PC-9 (cell line): Measurements from ENCODE around the gene CCDC138. TPM values are rescaled to one million over a fixed set of nuclear protein-coding genes. Genes with fewer than 3 reads are reported as not detected.
"Not testable (repeated sequence)": the region's sequence is repeated elsewhere in the genome, so short reads cannot be mapped to it uniquely, and the experiment has no call there.

Source experiments
- Bru-seq: library from RNA; stranded (reverse); fragments of 400-500 nt; gene quantifications from one replicate; lab custom pipeline; 2021; lab: Mats Ljungman, UMichigan
- BruChase-seq, 2 experiments: library from RNA; stranded (reverse); fragments of 400-500 nt; gene quantifications; one replicate each; lab custom pipeline; 2021; lab: Mats Ljungman, UMichigan
- BruUV-seq: library from RNA; stranded (reverse); fragments of 400-500 nt; replicated peaks from 2 replicates; lab custom pipeline; 2021; lab: Mats Ljungman, UMichigan
- CTCF ChIA-PET: fragments of 300-600 bp; sonication (Branson Sonifier 250); formaldehyde crosslinking; loops from one replicate; lab custom pipeline; 2022; ENCODE audit warnings: antibody characterized with exemption; lab: Charles Lee
- POLR2A ChIA-PET: fragments of 300-600 bp; sonication (Branson Sonifier 250); formaldehyde crosslinking; loops from one replicate; lab custom pipeline; 2022; ENCODE audit warnings: antibody characterized with exemption; ENCODE audit not compliant: unreplicated experiment; lab: Charles Lee
- DNase-seq, 2 experiments: peaks; one replicate each; pipeline versions ENCODE4 v3.0.0 to v3.0.0-alpha.2; 2015 to 2022; ENCODE audit warnings: mixed read lengths in 1 of 2
- H2AFZ ChIP-seq: fragments of 200-600 bp; sonication (generic); 2 replicates; pipeline ENCODE4 v1.8.1; 2017; ENCODE audit warnings: antibody characterized with exemption
- H3F3A ChIP-seq: fragments of 200-600 bp; sonication (generic); 2 replicates; pipeline ENCODE4 v1.8.1; 2017; ENCODE audit warnings: antibody characterized with exemption, mild to moderate bottlenecking, low read depth; ENCODE audit not compliant: insufficient read depth
- H3K27ac ChIP-seq: fragments of 200-600 bp; sonication (generic); 2 replicates; pipeline ENCODE4 v1.6.1; 2016; ENCODE audit warnings: mixed run types
- H3K27me3 ChIP-seq: fragments of 200-600 bp; sonication (generic); 2 replicates; pipeline ENCODE4 v1.6.1; 2016; ENCODE audit warnings: low read depth, mixed run types; ENCODE audit not compliant: insufficient read depth
- H3K36me3 ChIP-seq: fragments of 200-600 bp; sonication (generic); 2 replicates; pipeline ENCODE4 v1.6.1; 2016; ENCODE audit warnings: low read depth, mixed run types
- H3K4me1 ChIP-seq: fragments of 200-600 bp; sonication (generic); replicated peaks from 2 replicates; pipeline ENCODE4 v1.6.1; 2016; ENCODE audit warnings: mixed run types; ENCODE audit not compliant: insufficient read depth
- H3K4me2 ChIP-seq: fragments of 200-600 bp; sonication (generic); 2 replicates; pipeline ENCODE4 v1.6.1; 2017; ENCODE audit warnings: mixed run types
- H3K4me3 ChIP-seq: fragments of 200-600 bp; sonication (generic); 2 replicates; pipeline ENCODE4 v1.6.1; 2016; ENCODE audit warnings: mixed run types
- H3K79me2 ChIP-seq: fragments of 200-600 bp; sonication (generic); 2 replicates; pipeline ENCODE4 v1.6.1; 2017; ENCODE audit warnings: low read depth, mixed run types
- H3K9me2 ChIP-seq: fragments of 200-600 bp; sonication (generic); 2 replicates; pipeline ENCODE4 v1.8.1; 2017; ENCODE audit warnings: mild to moderate bottlenecking; ENCODE audit not compliant: insufficient read depth
- H3K9me3 ChIP-seq: fragments of 200-600 bp; sonication (generic); 2 replicates; pipeline ENCODE4 v1.8.1; 2016; ENCODE audit warnings: low read depth; ENCODE audit not compliant: insufficient read depth
- H4K20me1 ChIP-seq: fragments of 200-600 bp; sonication (generic); 2 replicates; pipeline ENCODE4 v1.8.1; 2017; ENCODE audit not compliant: insufficient read depth
- EZH2 ChIP-seq: fragments of 200-600 bp; sonication (generic); IDR thresholded peaks from 2 replicates; pipeline ENCODE4 v1.8.0; 2017; ENCODE audit warnings: antibody characterized with exemption, low read depth
- intact Hi-C: fragments of 100-400 bp; cut with micrococcal nuclease; formaldehyde crosslinking; loops from one replicate; pipeline ENCODE4 v1.10.0; 2022; ENCODE audit not compliant: unreplicated experiment
- long read RNA-seq: library from polyadenylated mRNA; stranded (forward); transcript quantifications from one replicate; pipeline ENCODE4 v2.0.0, GENCODE V29; 2022
- total RNA-seq: library from RNA; stranded (reverse); gene quantifications from 2 replicates; pipeline ENCODE4 v1.2.3, GENCODE V29; 2021
- TF ChIP-seq, protein P1 (sequence below): fragments of 200-600 bp; sonication (generic); conservative IDR thresholded peaks from 2 replicates; pipeline ENCODE4 v1.6.1; 2017; ENCODE audit warnings: mixed run types, antibody characterized with exemption, mild to moderate bottlenecking, moderate library complexity

The CCDC138 gene, protein sequence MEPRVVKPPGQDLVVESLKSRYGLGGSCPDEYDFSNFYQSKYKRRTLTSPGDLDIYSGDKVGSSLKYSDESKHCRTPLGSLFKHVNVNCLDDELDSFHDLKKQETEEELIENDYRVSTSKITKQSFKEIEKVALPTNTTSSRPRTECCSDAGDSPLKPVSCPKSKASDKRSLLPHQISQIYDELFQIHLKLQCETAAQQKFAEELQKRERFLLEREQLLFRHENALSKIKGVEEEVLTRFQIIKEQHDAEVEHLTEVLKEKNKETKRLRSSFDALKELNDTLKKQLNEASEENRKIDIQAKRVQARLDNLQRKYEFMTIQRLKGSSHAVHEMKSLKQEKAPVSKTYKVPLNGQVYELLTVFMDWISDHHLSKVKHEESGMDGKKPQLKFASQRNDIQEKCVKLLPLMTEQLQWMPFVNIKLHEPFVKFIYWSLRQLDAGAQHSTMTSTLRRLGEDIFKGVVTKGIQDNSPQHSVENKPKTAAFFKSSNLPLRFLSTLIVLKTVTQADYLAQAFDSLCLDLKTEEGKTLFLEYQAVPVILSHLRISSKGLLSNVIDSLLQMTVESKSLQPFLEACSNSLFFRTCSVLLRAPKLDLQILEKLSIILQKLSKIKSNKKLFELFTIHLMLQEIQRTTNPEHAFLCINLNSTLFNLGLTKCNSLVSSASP
- total RNA-seq (9.5 and 10.1 TPM in 2 replicates), Bru-seq, nascent RNA (percentile 75 among the genes with signal in this experiment), BruChase-seq, experiment 1, labeled RNA remaining after a 2-hour chase (percentile 72 among the genes with signal in this experiment), BruChase-seq, experiment 2, labeled RNA remaining after a 6-hour chase (percentile 57 among the genes with signal in this experiment)
- long read RNA-seq, partial matches to known transcripts, result 1 of 7 reads
- long read RNA-seq, other reads (novel, unspliced or antisense), result 2 of 7 reads

DNA sequence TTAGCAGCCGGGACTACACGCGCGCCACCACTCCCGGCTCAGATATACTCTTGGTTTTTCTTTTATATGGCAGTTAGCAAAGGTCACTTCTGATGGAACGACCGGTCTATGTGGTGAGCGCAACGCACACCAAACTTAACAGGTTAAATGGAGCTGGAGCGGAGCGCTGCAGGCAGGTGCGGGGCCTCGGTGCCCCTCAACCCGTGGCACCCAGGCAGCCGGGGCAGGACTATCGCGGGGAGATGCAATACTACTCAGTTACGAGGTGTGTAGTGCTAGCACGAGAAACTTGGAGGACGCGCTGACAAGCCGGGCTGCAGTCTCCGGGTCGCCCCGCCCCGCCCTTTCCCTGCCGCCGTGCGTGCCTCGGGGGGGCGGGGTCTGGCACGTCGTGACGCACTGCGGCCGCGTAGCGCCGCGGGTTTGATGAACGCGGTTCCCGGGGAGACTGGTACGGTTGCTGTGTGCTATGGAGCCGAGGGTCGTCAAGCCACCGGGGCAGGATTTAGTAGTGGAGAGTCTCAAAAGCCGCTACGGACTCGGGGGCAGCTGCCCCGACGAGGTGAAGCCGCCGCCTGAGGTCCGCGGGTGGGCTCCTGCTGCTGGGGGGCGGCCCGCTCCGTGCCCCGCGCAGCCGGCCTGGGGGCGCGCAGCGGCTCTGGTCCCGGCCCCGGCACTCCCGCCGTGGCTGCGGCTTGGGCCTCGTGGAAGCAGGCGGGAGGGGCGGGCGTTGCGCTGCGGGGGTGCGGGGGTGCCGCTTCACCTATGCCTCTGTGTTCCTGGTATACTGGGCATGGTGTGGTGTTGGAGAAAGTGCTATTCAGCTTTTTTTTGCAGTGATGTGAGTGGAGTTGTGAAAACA, at the start of gene CCDC138:
Gene CCDC138, plus strand, starts transcription at position 418 of the 862 bp plus-strand sequence. Its CDS starts 52 bp downstream, at position 470.
- Histone ChIP-seq H3K9me3 (no peaks in the 10 kb centered on the region), H3K79me2 (peaks cover 14% of the 10 kb centered on the region), H3K27ac (peak within 1 kb of the TSS; percentile 36), H3K4me2 (peak within 1 kb of the TSS; percentile 99), H3K36me3 (peaks cover 5% of the 10 kb centered on the region), H2AFZ (peak within 1 kb of the TSS; percentile 98), H3K27me3 (no peaks in the 10 kb centered on the region), H3K9me2 (no peaks in the 10 kb centered on the region), H3K4me1 (peaks cover 21% of the 10 kb centered on the region), H4K20me1 (no peaks in the 10 kb centered on the region), H3F3A (peaks cover 17% of the 10 kb centered on the region), H3K4me3 (peak within 1 kb of the TSS; percentile 89)
- peak; percentile 79 to 89 for DNase-seq
- intact Hi-C loops, result no loop called here
- TF ChIP-seq, protein P1, sequence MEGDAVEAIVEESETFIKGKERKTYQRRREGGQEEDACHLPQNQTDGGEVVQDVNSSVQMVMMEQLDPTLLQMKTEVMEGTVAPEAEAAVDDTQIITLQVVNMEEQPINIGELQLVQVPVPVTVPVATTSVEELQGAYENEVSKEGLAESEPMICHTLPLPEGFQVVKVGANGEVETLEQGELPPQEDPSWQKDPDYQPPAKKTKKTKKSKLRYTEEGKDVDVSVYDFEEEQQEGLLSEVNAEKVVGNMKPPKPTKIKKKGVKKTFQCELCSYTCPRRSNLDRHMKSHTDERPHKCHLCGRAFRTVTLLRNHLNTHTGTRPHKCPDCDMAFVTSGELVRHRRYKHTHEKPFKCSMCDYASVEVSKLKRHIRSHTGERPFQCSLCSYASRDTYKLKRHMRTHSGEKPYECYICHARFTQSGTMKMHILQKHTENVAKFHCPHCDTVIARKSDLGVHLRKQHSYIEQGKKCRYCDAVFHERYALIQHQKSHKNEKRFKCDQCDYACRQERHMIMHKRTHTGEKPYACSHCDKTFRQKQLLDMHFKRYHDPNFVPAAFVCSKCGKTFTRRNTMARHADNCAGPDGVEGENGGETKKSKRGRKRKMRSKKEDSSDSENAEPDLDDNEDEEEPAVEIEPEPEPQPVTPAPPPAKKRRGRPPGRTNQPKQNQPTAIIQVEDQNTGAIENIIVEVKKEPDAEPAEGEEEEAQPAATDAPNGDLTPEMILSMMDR, result no peak
- TF ChIP-seq EZH2, result no peak
- TSS peak; percentile 27 for BruUV-seq
- ChIA-PET POLR2A (no interaction called here), CTCF (no interaction called here)

DNA sequence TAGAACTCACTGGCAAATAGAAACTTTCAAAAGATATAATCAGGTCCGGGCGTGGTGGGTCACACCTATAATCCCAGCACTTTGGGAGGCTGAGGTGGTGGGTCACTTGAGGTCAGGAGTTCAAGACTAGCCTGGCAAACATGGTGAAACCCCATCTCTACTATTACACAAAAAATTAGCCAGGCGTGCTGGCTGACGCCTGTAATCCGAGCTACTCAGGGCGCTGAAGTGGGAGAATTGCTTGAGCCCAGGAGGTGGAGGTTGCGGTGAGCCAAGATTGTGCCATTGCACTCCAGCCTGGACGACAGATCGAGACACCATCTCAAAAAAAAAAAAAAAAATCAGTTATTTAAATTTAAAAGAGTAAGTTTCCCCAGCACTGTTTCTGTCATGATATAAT, 28.6 kb upstream of the CCDC138 start:
- not testable (repeated sequence) for H3K36me3 ChIP-seq

DNA sequence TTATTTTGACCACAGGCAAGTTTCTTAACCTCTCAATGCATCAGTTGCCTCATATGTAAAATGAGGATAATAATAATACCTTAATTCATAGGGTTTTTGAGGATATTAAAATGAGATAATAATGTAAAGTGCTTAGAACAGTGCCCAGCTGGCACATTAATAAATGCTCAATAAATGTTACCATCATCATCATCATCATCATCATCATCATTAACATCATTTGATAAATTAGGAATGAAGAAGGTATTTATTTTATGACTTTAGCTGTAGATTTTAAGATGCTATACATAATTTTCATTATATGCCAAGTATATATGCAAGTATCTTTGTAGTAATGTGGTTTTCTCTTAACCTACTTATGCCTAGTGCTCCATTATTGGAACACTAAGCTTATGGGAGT, 24.0 kb upstream of the CCDC138 start:
- H3K79me2 ChIP-seq, CTCF ChIA-PET, H4K20me1 ChIP-seq, BruUV-seq, intact Hi-C loops, H3K27me3 ChIP-seq, H3K9me2 ChIP-seq, H3K4me2 ChIP-seq, H3F3A ChIP-seq, H3K4me1 ChIP-seq, H2AFZ ChIP-seq, DNase-seq, H3K9me3 ChIP-seq, POLR2A ChIA-PET, H3K27ac ChIP-seq, H3K4me3 ChIP-seq: not testable (repeated sequence)
- peaks cover 21% of the 10 kb centered on the region; the same call in 1 of the 2 replicates for H3K36me3 ChIP-seq

More for the DNA sequence above, 28.6 kb upstream of the CCDC138 start:
- POLR2A ChIA-PET, DNase-seq, H3K4me3 ChIP-seq, H3K79me2 ChIP-seq, H3F3A ChIP-seq, CTCF ChIA-PET, H4K20me1 ChIP-seq, H3K27ac ChIP-seq, H3K4me2 ChIP-seq, H3K9me2 ChIP-seq, H3K9me3 ChIP-seq, H2AFZ ChIP-seq, BruUV-seq, H3K4me1 ChIP-seq, intact Hi-C loops, H3K27me3 ChIP-seq: not testable (repeated sequence)

DNA sequence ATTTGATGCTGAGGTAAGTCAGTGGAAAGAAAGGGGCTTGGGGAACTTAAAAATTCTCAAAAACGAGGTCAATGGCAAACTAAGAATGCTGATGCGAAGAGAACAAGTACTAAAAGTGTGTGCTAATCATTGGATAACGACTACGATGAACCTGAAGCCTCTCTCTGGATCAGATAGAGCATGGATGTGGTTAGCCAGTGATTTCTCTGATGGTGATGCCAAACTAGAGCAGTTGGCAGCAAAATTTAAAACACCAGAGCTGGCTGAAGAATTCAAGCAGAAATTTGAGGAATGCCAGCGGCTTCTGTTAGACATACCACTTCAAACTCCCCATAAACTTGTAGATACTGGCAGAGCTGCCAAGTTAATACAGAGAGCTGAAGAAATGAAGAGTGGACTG, 19.9 kb upstream of the CCDC138 start:
- DNase-seq, H3K27ac ChIP-seq, POLR2A ChIA-PET, H3F3A ChIP-seq, H3K9me3 ChIP-seq, H2AFZ ChIP-seq, H3K4me2 ChIP-seq, intact Hi-C loops, BruUV-seq, H3K9me2 ChIP-seq, H3K4me1 ChIP-seq, H3K79me2 ChIP-seq, H3K27me3 ChIP-seq, H4K20me1 ChIP-seq, CTCF ChIA-PET, H3K4me3 ChIP-seq: not testable (repeated sequence)
- peaks cover 27% of the 10 kb centered on the region for H3K36me3 ChIP-seq

DNA sequence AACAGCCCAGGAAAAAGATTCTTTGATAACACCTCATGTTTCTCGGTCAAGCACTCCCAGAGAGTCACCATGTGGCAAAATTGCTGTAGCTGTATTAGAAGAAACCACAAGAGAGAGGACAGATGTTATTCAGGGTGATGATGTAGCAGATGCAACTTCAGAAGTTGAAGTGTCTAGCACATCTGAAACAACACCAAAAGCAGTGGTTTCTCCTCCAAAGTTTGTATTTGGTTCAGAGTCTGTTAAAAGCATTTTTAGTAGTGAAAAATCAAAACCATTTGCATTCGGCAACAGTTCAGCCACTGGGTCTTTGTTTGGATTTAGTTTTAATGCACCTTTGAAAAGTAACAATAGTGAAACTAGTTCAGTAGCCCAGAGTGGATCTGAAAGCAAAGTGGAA, 18.7 kb upstream of the CCDC138 start:
- BruUV-seq, H3F3A ChIP-seq, H3K4me3 ChIP-seq, H2AFZ ChIP-seq, H3K4me2 ChIP-seq, DNase-seq, POLR2A ChIA-PET, CTCF ChIA-PET, H3K79me2 ChIP-seq, H3K9me3 ChIP-seq, H3K27ac ChIP-seq, intact Hi-C loops, H3K9me2 ChIP-seq, H3K27me3 ChIP-seq, H3K4me1 ChIP-seq, H4K20me1 ChIP-seq: not testable (repeated sequence)
- peaks cover 32% of the 10 kb centered on the region for H3K36me3 ChIP-seq
